ENCODE data around the gene PDC. TPM values are rescaled to one million over a fixed set of nuclear protein-coding genes. Genes with fewer than 3 reads are reported as not detected.
A peak's percentile ranks its signal among the peaks of the same experiment; 100 is the strongest.

The PDC gene
- polyA plus RNA-seq, 1 of the 3 experiments (the other 2 are of a cell fraction), result not detected

- no peak for TF ChIP-seq SIN3A (IDR thresholded peaks at IDR 0.05; ENCODE audit: borderline replicate concordance, low read depth, low read length)
- no peak for TF ChIP-seq ZBTB33 (IDR thresholded peaks at IDR 0.05; ENCODE audit: borderline replicate concordance, low read depth)
- TF ChIP-seq EZH2phosphoT487 (IDR thresholded peaks at IDR 0.05; ENCODE audit: borderline replicate concordance, low read depth), result no peak
- TF ChIP-seq FOSL2 (IDR thresholded peaks at IDR 0.05; ENCODE audit: borderline replicate concordance, low read depth), result peak; percentile 45; the same call in 1 of the 2 replicates
- 0 out of 2 replicates have a peak, but pooled peaks have one; percentile 13 for TF ChIP-seq TEAD4 (IDR thresholded peaks at IDR 0.05; ENCODE audit: borderline replicate concordance, insufficient read depth)
- TF ChIP-seq ELF1 (IDR thresholded peaks at IDR 0.05), result no peak
- TF ChIP-seq GATA2 (CRISPR knock-in tag; IDR thresholded peaks at IDR 0.05), result no peak
- TF ChIP-seq, protein P1, sequence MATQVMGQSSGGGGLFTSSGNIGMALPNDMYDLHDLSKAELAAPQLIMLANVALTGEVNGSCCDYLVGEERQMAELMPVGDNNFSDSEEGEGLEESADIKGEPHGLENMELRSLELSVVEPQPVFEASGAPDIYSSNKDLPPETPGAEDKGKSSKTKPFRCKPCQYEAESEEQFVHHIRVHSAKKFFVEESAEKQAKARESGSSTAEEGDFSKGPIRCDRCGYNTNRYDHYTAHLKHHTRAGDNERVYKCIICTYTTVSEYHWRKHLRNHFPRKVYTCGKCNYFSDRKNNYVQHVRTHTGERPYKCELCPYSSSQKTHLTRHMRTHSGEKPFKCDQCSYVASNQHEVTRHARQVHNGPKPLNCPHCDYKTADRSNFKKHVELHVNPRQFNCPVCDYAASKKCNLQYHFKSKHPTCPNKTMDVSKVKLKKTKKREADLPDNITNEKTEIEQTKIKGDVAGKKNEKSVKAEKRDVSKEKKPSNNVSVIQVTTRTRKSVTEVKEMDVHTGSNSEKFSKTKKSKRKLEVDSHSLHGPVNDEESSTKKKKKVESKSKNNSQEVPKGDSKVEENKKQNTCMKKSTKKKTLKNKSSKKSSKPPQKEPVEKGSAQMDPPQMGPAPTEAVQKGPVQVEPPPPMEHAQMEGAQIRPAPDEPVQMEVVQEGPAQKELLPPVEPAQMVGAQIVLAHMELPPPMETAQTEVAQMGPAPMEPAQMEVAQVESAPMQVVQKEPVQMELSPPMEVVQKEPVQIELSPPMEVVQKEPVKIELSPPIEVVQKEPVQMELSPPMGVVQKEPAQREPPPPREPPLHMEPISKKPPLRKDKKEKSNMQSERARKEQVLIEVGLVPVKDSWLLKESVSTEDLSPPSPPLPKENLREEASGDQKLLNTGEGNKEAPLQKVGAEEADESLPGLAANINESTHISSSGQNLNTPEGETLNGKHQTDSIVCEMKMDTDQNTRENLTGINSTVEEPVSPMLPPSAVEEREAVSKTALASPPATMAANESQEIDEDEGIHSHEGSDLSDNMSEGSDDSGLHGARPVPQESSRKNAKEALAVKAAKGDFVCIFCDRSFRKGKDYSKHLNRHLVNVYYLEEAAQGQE (IDR thresholded peaks at IDR 0.05; ENCODE audit: low read depth, low read length), result no peak
- TF ChIP-seq NRF1 (IDR thresholded peaks at IDR 0.05; ENCODE audit: low read depth, low read length), result no peak
- no peak for TF ChIP-seq RAD21 (IDR thresholded peaks at IDR 0.05; ENCODE audit: low read length)
These were observed 13.3 kb upstream of the PDC start (continued) for GRCh38 chr1:186474208-186474607.

DNA sequence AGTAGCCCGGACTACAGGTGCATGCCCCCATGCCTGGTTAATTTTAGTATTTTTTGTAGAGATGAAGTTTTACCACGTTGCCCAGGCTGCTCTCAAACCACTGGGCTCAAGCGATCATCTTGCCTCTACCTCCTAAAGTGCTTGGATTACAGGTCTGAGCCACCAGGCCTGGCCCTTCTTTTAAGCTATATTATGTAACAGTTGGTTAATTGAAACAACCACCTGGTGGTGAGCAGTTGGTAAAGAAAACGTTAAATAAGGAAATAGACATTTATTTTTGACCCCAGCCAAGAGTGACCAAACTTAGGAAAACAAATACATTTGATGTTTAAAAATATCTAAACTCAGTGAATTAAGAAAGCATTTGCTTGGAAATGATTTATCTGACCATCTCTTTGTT lies 12.1 kb upstream of the PDC start:
- H3K9ac ChIP-seq, result no peak overlapping the region
- DNase-seq, result no peak
- no peaks in the 10 kb centered on the region for H3K9me2 ChIP-seq
- no peaks in the 10 kb centered on the region for H3K79me2 ChIP-seq (ENCODE audit: insufficient read depth)
- H3F3A ChIP-seq (replicated peaks; ENCODE audit: insufficient read depth), result peaks cover 18% of the 10 kb centered on the region
- 56% methylated on average over 4 of the region's 4 CpGs for WGBS (ENCODE audit: low lambda C conversion rate)
- H3K4me3 ChIP-seq (ENCODE audit: low read depth in 2 of 2, low read length in 1 of 2), result no peak overlapping the region
- POLR2A ChIA-PET, result no interaction called here
- H3K36me3 ChIP-seq (replicated peaks in 1 of 2; ENCODE audit: control insufficient read depth in 1 of 2, insufficient read depth in 2 of 2, low read length in 1 of 2), result no peaks in the 10 kb centered on the region
- TF ChIP-seq, protein P2, sequence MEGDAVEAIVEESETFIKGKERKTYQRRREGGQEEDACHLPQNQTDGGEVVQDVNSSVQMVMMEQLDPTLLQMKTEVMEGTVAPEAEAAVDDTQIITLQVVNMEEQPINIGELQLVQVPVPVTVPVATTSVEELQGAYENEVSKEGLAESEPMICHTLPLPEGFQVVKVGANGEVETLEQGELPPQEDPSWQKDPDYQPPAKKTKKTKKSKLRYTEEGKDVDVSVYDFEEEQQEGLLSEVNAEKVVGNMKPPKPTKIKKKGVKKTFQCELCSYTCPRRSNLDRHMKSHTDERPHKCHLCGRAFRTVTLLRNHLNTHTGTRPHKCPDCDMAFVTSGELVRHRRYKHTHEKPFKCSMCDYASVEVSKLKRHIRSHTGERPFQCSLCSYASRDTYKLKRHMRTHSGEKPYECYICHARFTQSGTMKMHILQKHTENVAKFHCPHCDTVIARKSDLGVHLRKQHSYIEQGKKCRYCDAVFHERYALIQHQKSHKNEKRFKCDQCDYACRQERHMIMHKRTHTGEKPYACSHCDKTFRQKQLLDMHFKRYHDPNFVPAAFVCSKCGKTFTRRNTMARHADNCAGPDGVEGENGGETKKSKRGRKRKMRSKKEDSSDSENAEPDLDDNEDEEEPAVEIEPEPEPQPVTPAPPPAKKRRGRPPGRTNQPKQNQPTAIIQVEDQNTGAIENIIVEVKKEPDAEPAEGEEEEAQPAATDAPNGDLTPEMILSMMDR (IDR thresholded peaks at IDR 0.05), result peak; percentile 11; the same call in 1 of the 2 replicates
- no peak for TF ChIP-seq SMC3 (IDR thresholded peaks at IDR 0.05; ENCODE audit: low read depth, low read length)
- H3K9me3 ChIP-seq, result no peaks in the 10 kb centered on the region
- H3K27me3 ChIP-seq (ENCODE audit: insufficient read depth), result no peaks in the 10 kb centered on the region
- peak overlapping the region; percentile 58 for H2AFZ ChIP-seq (ENCODE audit: low read depth)
- no peak overlapping the region for H3K4me2 ChIP-seq
- CTCF ChIA-PET, result interaction anchor here (1.3 to 1.4 kb wide), 2 partner anchors 13 to 513 kb away, joined by 3 to 5 read pairs; no protein-coding TSS in a partner anchor
- H3K4me1 ChIP-seq (ENCODE audit: control insufficient read depth in 1 of 2, insufficient read depth in 2 of 2, low read depth in 1 of 2, low read length in 1 of 2), result peaks cover 0 to 8% of the 10 kb centered on the region in 2 experiments; a peak in 3 of 4 replicates
- H3K27ac ChIP-seq (ENCODE audit: low read depth in 2 of 2, low read length in 1 of 2), result no peak overlapping the region
- H4K20me1 ChIP-seq (ENCODE audit: insufficient read depth), result no peaks in the 10 kb centered on the region

All from SK-N-SH (cell line).